B cell (primary cell): ENCODE data around the gene MAP3K14. TPM values are rescaled to one million over a fixed set of nuclear protein-coding genes. Genes with fewer than 3 reads are reported as not detected.
A peak's percentile ranks its signal among the peaks of the same experiment; 100 is the strongest.

Source experiments
- ATAC-seq: fragments of 200-7000 bp; cut with Tn5 transposase; one replicate; pipeline ENCODE4 v1.10.0; 2021; ENCODE audit warnings: low read depth, mild to moderate bottlenecking, moderate number of reproducible peaks, moderate library complexity
- CTCF ChIA-PET: fragments of 350-600 bp; sonication (Branson Sonifier 250); formaldehyde crosslinking; loops from one replicate; lab custom pipeline; 2021; ENCODE audit warnings: antibody characterized with exemption, inconsistent platforms; lab: Charles Lee
- POLR2A ChIA-PET: fragments of 350-600 bp; sonication (Branson Sonifier 250); formaldehyde crosslinking; loops from one replicate; lab custom pipeline; 2021; ENCODE audit warnings: antibody characterized with exemption; lab: Charles Lee
- DNase-seq: peaks from one replicate; pipeline ENCODE4 v3.0.0; 2013
- H2AFZ ChIP-seq: 2 replicates; pipeline ENCODE4 v1.6.1; 2012; ENCODE audit warnings: mild to moderate bottlenecking, low read depth, low read length; ENCODE audit not compliant: insufficient read depth, poor library complexity, severe bottlenecking
- H3K27ac ChIP-seq, 2 donors: 1 replicate in 1 of 2; 2 replicates in 1 of 2; pipeline ENCODE4 v1.5.1; 2012 to 2013; ENCODE audit warnings: low read length in 2 of 2, mild to moderate bottlenecking in 2 of 2, moderate library complexity in 1 of 2
- H3K27me3 ChIP-seq, 4 experiments: fragments of 200-600 bp in 1 of 4; sonication (generic) in 1 of 4; replicated peaks in 1 of 4; 1 replicate in 2 of 4; 2 replicates in 2 of 4; pipeline versions ENCODE4 v1.6.1 to v1.7.0; 2013 to 2016; ENCODE audit warnings: low read length in 3 of 4, mild to moderate bottlenecking in 2 of 4, mixed read lengths in 1 of 4, moderate library complexity in 1 of 4; ENCODE audit not compliant: insufficient read depth in 4 of 4, control insufficient read depth in 3 of 4; ENCODE audit errors: control extremely low read depth in 1 of 4
- H3K36me3 ChIP-seq, 2 experiments: replicated peaks in 1 of 2; 1 replicate in 1 of 2; 2 replicates in 1 of 2; pipeline versions ENCODE4 v1.6.1 to v1.7.1; 2013; ENCODE audit warnings: low read length in 1 of 2; ENCODE audit not compliant: insufficient read depth in 2 of 2, control insufficient read depth in 1 of 2; ENCODE audit errors: control extremely low read depth in 1 of 2, extremely low read depth in 1 of 2
- H3K4me1 ChIP-seq, 2 donors: fragments of 200-600 bp in 1 of 2; sonication (generic) in 1 of 2; 1 replicate in 1 of 2; 2 replicates in 1 of 2; pipeline versions ENCODE4 v1.5.1 to v1.6.1; 2013 to 2017; ENCODE audit warnings: low read length in 2 of 2; ENCODE audit not compliant: control insufficient read depth in 2 of 2, insufficient read depth in 2 of 2
- H3K4me2 ChIP-seq: replicated peaks from 2 replicates; pipeline ENCODE3; 2012; ENCODE audit warnings: mild to moderate bottlenecking, low read depth, low read length; ENCODE audit not compliant: poor library complexity, severe bottlenecking
- H3K4me3 ChIP-seq, 5 experiments: fragments of 200-600 bp in 1 of 5; sonication (generic) in 1 of 5; 1 replicate in 3 of 5; 2 replicates in 2 of 5; pipeline versions ENCODE4 v1.5.1 to v1.7.0; 2011 to 2016; ENCODE audit warnings: low read length in 4 of 5, mild to moderate bottlenecking in 4 of 5, low read depth in 2 of 5, control low read depth in 1 of 5, moderate library complexity in 1 of 5; ENCODE audit not compliant: insufficient read depth in 1 of 5; ENCODE audit errors: control extremely low read depth in 1 of 5, extremely low read depth in 1 of 5
- H3K79me2 ChIP-seq: fragments of 200-600 bp; sonication (generic); one replicate; pipeline ENCODE4 v1.6.0; 2016; ENCODE audit warnings: low read length; ENCODE audit not compliant: control insufficient read depth, insufficient read depth
- H3K9ac ChIP-seq: fragments of 200-600 bp; sonication (generic); 2 replicates; pipeline ENCODE4 v1.6.1; 2017; ENCODE audit warnings: mild to moderate bottlenecking, low read length, moderate library complexity
- H3K9me3 ChIP-seq, 3 donors: one replicate each; pipeline versions ENCODE4 v1.6.1 to v1.7.1; 2013; ENCODE audit warnings: low read length in 2 of 3; ENCODE audit not compliant: control insufficient read depth in 2 of 3, insufficient read depth in 1 of 3; ENCODE audit errors: control extremely low read depth in 1 of 3
- H4K20me1 ChIP-seq: 2 replicates; pipeline ENCODE4 v1.6.0; 2012; ENCODE audit warnings: mild to moderate bottlenecking, low read length; ENCODE audit not compliant: insufficient read depth, control insufficient read depth, poor library complexity, severe bottlenecking
- H3K27ac Mint-ChIP-seq: one replicate; pipeline ENCODE4 v1.8.0; 2021; ENCODE audit warnings: mixed read lengths
- H3K27me3 Mint-ChIP-seq: one replicate; pipeline ENCODE4 v1.8.0; 2021; ENCODE audit warnings: mixed read lengths
- H3K4me1 Mint-ChIP-seq: one replicate; pipeline ENCODE4 v1.8.0; 2021; ENCODE audit warnings: mixed read lengths
- H3K4me3 Mint-ChIP-seq: one replicate; pipeline ENCODE4 v1.8.0; 2021; ENCODE audit warnings: mixed read lengths
- H3K9me3 Mint-ChIP-seq: one replicate; pipeline ENCODE4 v1.8.0; 2022; ENCODE audit warnings: mixed read lengths; ENCODE audit not compliant: insufficient read depth
- EZH2 ChIP-seq: IDR thresholded peaks from 2 replicates; pipeline ENCODE4 v1.6.1; 2012; ENCODE audit warnings: borderline replicate concordance, low read depth, mild to moderate bottlenecking, moderate library complexity, low read length; ENCODE audit not compliant: insufficient read depth, poor library complexity, severe bottlenecking
- WGBS: methylation state at CpG from one replicate; pipeline ENCODE4 v1.1.5; 2013; ENCODE audit warnings: missing lambda C conversion rate; ENCODE audit not compliant: insufficient coverage; 5-methylcytosine and 5-hydroxymethylcytosine counted together
- intact Hi-C: fragments of 100-400 bp; cut with micrococcal nuclease; formaldehyde crosslinking; loops from one replicate; pipeline ENCODE4 v1.10.0; 2022
- polyA plus RNA-seq: library from polyadenylated mRNA; depleted of rRNA; stranded (reverse); fragments of >200 nt; gene quantifications from 2 replicates; pipeline ENCODE4 v1.2.3, GENCODE V29; 2012
- total RNA-seq, 2 donors: library from RNA; stranded (reverse); fragments of 120-200 nt in 1 of 2; gene quantifications; 1 replicate in 1 of 2; 2 replicates in 1 of 2; pipeline versions ENCODE4 v1.2.3 to v1.2.4, GENCODE V29; 2013 to 2022
- TF ChIP-seq, protein P1 (sequence below): fragments of 200-600 bp; IDR thresholded peaks from one replicate; pipeline ENCODE4 v1.8.0; 2022; ENCODE audit warnings: antibody characterized with exemption, mild to moderate bottlenecking

Gene MAP3K14
- total and polyA plus RNA-seq, 2 donors (not counting 1 experiment from before 2014, with no cell fraction given) = 66.1 to 84.1 TPM

DNA sequence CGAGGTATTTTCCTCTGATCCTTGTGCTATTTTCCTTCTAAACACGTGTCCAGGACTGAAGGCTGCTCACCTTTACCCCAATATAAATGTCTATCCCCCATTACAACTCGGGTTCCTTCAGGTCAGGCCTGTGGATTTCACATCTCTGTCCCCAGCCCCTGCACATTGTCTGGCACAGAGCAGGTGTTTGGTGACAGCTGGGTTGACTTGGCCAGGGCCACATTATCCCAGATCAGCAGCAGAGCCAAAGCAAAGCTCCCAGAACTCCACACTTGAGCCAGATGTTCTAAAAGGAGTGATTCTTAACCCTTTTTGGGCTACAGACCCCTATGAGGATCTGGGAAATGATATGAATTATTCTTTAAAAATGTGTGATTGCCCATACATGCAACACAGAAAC lies 36.9 kb downstream of the MAP3K14 start:
- Histone ChIP-seq H3K36me3 (peaks cover 4 to 44% of the 10 kb centered on the region in 2 experiments), H3K9ac (no peak overlapping the region), H3K79me2 (peaks cover 35% of the 10 kb centered on the region), H2AFZ (no peak overlapping the region), H4K20me1 (peaks cover 15% of the 10 kb centered on the region), H3K4me3 (no peak overlapping the region), H3K4me2 (no peak overlapping the region), H3K27me3 (no peaks in the 10 kb centered on the region), H3K27ac (no peak overlapping the region), H3K4me1 (peaks cover 4 to 13% of the 10 kb centered on the region in 2 donors), H3K9me3 (no peaks in the 10 kb centered on the region)
- intact Hi-C loops = no loop called here
- ATAC-seq (no peak), DNase-seq (no peak)
- WGBS = 97% methylated on average over 3 of the region's 3 CpGs
- H3K4me3 Mint-ChIP-seq = no peak overlapping the region
- POLR2A ChIA-PET = interaction anchor here (0.7 kb wide), 2 partner anchors 35 to 121 kb away, joined by 3 to 8 read pairs; no protein-coding TSS in a partner anchor
- H3K27ac Mint-ChIP-seq = no peak overlapping the region
- H3K9me3 Mint-ChIP-seq = no peaks in the 10 kb centered on the region
- CTCF ChIA-PET = interaction anchor here (3.4 to 17.0 kb wide), 3 partner anchors 8 to 109 kb away, joined by 19 to 520 read pairs (median 207); partner anchors contain the start of gene MAP3K14
- H3K4me1 Mint-ChIP-seq = peaks cover 10% of the 10 kb centered on the region
- H3K27me3 Mint-ChIP-seq = no peaks in the 10 kb centered on the region
- TF ChIP-seq, protein P1, sequence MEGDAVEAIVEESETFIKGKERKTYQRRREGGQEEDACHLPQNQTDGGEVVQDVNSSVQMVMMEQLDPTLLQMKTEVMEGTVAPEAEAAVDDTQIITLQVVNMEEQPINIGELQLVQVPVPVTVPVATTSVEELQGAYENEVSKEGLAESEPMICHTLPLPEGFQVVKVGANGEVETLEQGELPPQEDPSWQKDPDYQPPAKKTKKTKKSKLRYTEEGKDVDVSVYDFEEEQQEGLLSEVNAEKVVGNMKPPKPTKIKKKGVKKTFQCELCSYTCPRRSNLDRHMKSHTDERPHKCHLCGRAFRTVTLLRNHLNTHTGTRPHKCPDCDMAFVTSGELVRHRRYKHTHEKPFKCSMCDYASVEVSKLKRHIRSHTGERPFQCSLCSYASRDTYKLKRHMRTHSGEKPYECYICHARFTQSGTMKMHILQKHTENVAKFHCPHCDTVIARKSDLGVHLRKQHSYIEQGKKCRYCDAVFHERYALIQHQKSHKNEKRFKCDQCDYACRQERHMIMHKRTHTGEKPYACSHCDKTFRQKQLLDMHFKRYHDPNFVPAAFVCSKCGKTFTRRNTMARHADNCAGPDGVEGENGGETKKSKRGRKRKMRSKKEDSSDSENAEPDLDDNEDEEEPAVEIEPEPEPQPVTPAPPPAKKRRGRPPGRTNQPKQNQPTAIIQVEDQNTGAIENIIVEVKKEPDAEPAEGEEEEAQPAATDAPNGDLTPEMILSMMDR = no peak
- TF ChIP-seq EZH2 = no peak

DNA sequence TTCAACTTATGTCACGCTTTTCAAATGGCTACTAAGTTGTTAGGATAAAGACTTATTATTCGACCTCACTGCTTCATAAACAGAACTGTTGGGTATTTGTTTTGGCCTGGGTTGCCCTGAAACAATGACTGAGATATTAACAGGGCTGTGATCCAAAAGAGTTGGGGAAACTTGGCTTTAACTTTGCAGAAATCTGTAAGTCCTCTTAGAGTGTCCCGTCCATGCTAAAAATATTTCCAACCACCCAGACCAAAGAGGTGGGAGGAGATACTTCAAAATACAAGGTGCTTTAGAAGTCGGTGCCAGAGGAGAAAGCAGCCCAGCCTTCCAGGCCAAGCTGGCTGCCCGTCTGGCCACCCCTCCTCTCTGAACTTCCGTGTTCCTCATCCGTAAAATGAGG lies 38.8 kb downstream of the MAP3K14 start:
- Histone ChIP-seq H3K4me2 (no peak overlapping the region), H3K27ac (no peak overlapping the region)
- 100% methylated on average over 4 of the region's 7 CpGs for WGBS

More for the DNA sequence above, 38.8 kb downstream of the MAP3K14 start:
- Histone ChIP-seq H3K9me3 (no peaks in the 10 kb centered on the region), H3K4me1 (peaks cover 4 to 5% of the 10 kb centered on the region in 2 donors), H3K79me2 (peaks cover 33% of the 10 kb centered on the region), H3K4me3 (no peak overlapping the region), H2AFZ (no peak overlapping the region), H3K36me3 (peaks cover 2 to 42% of the 10 kb centered on the region in 2 experiments), H3K27me3 (no peaks in the 10 kb centered on the region), H3K9ac (no peak overlapping the region), H4K20me1 (peaks cover 31% of the 10 kb centered on the region)
- Mint-ChIP-seq H3K4me1 (peaks cover 6% of the 10 kb centered on the region), H3K9me3 (no peaks in the 10 kb centered on the region), H3K27ac (peak overlapping the region; percentile 41), H3K4me3 (no peak overlapping the region), H3K27me3 (no peaks in the 10 kb centered on the region)
- CTCF ChIA-PET = interaction anchor here (0.8 to 17.0 kb wide), 39 partner anchors 9 to 554 kb away, joined by 3 to 520 read pairs (median 6); partner anchors contain the start of genes ACBD4, FMNL1, HEXIM2 and MAP3K14
- POLR2A ChIA-PET = interaction anchor here (0.7 to 2.1 kb wide), 4 partner anchors 35 to 110 kb away, joined by 3 to 18 read pairs (median 5); partner anchors contain the start of gene MAP3K14
- no peak for ATAC-seq
- TF ChIP-seq, protein P1 = no peak
- no peak for TF ChIP-seq EZH2
- intact Hi-C loops = loop anchor here (1.0 to 2.0 kb wide), 4 partner anchors 39 to 107 kb away; partner anchors contain the start of gene MAP3K14
- DNase-seq = no peak
